Fibroblast of lung (primary cell): ENCODE measurements around the gene GINM1. TPM values are rescaled to one million over a fixed set of nuclear protein-coding genes. Genes with fewer than 3 reads are reported as not detected.

Source experiments
- DNase-seq, 2 donors: peaks; one replicate each; pipeline versions ENCODE4 v3.0.0 to v3.0.0-alpha.2; 2010; ENCODE audit warnings: low read depth in 2 of 2
- H2AFZ ChIP-seq: 2 replicates; pipeline ENCODE4 v1.5.1; 2012; ENCODE audit warnings: low read length, control low read depth, inconsistent platforms
- H3K27ac ChIP-seq: 2 replicates; pipeline ENCODE4 v1.5.1; 2011; ENCODE audit warnings: low read length, control low read depth; ENCODE audit not compliant: insufficient read depth
- H3K27me3 ChIP-seq: 2 replicates; pipeline ENCODE4 v1.5.1; 2011; ENCODE audit warnings: mild to moderate bottlenecking, low read length; ENCODE audit not compliant: control insufficient read depth, insufficient read depth
- H3K36me3 ChIP-seq: 2 replicates; pipeline ENCODE4 v1.5.1; 2011; ENCODE audit warnings: low read length; ENCODE audit not compliant: control insufficient read depth, insufficient read depth
- H3K4me1 ChIP-seq: 2 replicates; pipeline ENCODE4 v1.5.1; 2011; ENCODE audit warnings: low read length; ENCODE audit not compliant: control insufficient read depth, insufficient read depth; ENCODE audit errors: extremely low read depth
- H3K4me2 ChIP-seq: 2 replicates; pipeline ENCODE4 v1.5.1; 2011; ENCODE audit warnings: low read length, control low read depth; ENCODE audit not compliant: insufficient read depth; ENCODE audit errors: extremely low read depth
- H3K4me3 ChIP-seq, 4 experiments: fragments of 200-600 bp in 1 of 4; sonication (generic) in 1 of 4; replicated peaks in 1 of 4; 2 replicates each; pipeline ENCODE4 v1.5.1; 2011 to 2016; ENCODE audit warnings: low read length in 4 of 4, low read depth in 3 of 4, mild to moderate bottlenecking in 3 of 4, control low read depth in 2 of 4, inconsistent platforms in 1 of 4, mixed read lengths in 1 of 4; ENCODE audit not compliant: insufficient read depth in 1 of 4; ENCODE audit errors: control extremely low read depth in 1 of 4
- H3K79me2 ChIP-seq: 2 replicates; pipeline ENCODE4 v1.5.1; 2012; ENCODE audit warnings: mild to moderate bottlenecking, low read length, inconsistent platforms; ENCODE audit not compliant: control insufficient read depth, insufficient read depth
- H3K9ac ChIP-seq: 2 replicates; pipeline ENCODE4 v1.5.1; 2011; ENCODE audit warnings: mild to moderate bottlenecking, low read length, control low read depth; ENCODE audit not compliant: insufficient read depth
- H3K9me3 ChIP-seq: 2 replicates; pipeline ENCODE4 v1.5.1; 2012; ENCODE audit warnings: low read depth, low read length; ENCODE audit not compliant: control insufficient read depth, insufficient read depth
- H4K20me1 ChIP-seq: 2 replicates; pipeline ENCODE4 v1.5.1; 2011; ENCODE audit warnings: low read length; ENCODE audit not compliant: control insufficient read depth, insufficient read depth; ENCODE audit errors: extremely low read depth
- EZH2 ChIP-seq: IDR thresholded peaks from 2 replicates; pipeline ENCODE4 v1.5.1; 2012; ENCODE audit warnings: low read length, control low read depth, mild to moderate bottlenecking; ENCODE audit errors: missing control alignments
- polyA plus RNA-seq, 2 donors: library from polyadenylated mRNA; depleted of rRNA in 1 of 2; stranded (reverse) in 1 of 2; unstranded in 1 of 2; fragments of >200 nt; gene quantifications; 2 replicates each; pipeline ENCODE4 v1.2.1, GENCODE V29; 2011 to 2012; ENCODE audit warnings: missing spikeins in 1 of 2
- total RNA-seq: library from RNA; depleted of rRNA; stranded (reverse); fragments of >200 nt; gene quantifications from 2 replicates; pipeline ENCODE4 v1.2.1, GENCODE V29; 2014
- TF ChIP-seq, protein P1 (sequence below), 2 donors: IDR thresholded peaks in 1 of 2; conservative IDR thresholded peaks in 1 of 2; 1 replicate in 1 of 2; 2 replicates in 1 of 2; pipeline ENCODE4 v1.5.1; 2011 to 2012; ENCODE audit warnings: low read length in 2 of 2, control low read depth in 1 of 2, inconsistent platforms in 1 of 2, low read depth in 1 of 2, mild to moderate bottlenecking in 1 of 2

GINM1 gene
- total and polyA plus RNA-seq, 2 donors (not counting 1 experiment from before 2014, with no cell fraction given) = 53.8 to 91.1 TPM

DNA sequence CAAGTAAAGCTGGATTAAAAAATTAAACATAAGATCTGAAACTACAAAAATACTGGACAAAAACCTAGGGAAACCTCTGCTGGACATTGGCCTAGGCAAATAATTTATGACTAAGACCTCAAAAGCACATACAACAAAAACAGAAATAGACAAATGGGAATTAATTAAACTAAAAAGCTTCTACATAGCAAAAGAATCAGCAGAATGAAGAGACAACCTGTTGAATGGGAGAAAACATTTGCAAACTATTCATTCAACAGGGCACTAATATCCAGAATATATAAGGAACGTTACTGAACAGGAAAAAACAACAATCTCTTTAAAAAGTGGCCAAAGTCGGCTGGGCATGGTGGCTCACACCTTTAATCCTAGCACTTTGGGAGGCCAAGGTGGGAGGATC lies 6.8 kb upstream of the GINM1 start:
- H3K27ac ChIP-seq = no peak overlapping the region
- H2AFZ ChIP-seq = no peak overlapping the region
- TF ChIP-seq, protein P1, sequence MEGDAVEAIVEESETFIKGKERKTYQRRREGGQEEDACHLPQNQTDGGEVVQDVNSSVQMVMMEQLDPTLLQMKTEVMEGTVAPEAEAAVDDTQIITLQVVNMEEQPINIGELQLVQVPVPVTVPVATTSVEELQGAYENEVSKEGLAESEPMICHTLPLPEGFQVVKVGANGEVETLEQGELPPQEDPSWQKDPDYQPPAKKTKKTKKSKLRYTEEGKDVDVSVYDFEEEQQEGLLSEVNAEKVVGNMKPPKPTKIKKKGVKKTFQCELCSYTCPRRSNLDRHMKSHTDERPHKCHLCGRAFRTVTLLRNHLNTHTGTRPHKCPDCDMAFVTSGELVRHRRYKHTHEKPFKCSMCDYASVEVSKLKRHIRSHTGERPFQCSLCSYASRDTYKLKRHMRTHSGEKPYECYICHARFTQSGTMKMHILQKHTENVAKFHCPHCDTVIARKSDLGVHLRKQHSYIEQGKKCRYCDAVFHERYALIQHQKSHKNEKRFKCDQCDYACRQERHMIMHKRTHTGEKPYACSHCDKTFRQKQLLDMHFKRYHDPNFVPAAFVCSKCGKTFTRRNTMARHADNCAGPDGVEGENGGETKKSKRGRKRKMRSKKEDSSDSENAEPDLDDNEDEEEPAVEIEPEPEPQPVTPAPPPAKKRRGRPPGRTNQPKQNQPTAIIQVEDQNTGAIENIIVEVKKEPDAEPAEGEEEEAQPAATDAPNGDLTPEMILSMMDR (conservative IDR thresholded peaks at IDR 0.05 in 1 of 2, IDR thresholded peaks at IDR 0.05 in 1 of 2; ENCODE audit: low read depth in 1 of 2, low read length in 2 of 2) = no peak
- TF ChIP-seq EZH2 = no peak
- H3K4me3 ChIP-seq = no peak overlapping the region
- H3K79me2 ChIP-seq = no peaks in the 10 kb centered on the region
- peaks cover 5% of the 10 kb centered on the region for H3K4me1 ChIP-seq
- H3K9ac ChIP-seq = no peak overlapping the region
- no peak for DNase-seq
- H3K4me2 ChIP-seq = no peak overlapping the region
- H4K20me1 ChIP-seq = no peaks in the 10 kb centered on the region
- no peaks in the 10 kb centered on the region for H3K9me3 ChIP-seq
- H3K27me3 ChIP-seq = no peaks in the 10 kb centered on the region
- H3K36me3 ChIP-seq = no peaks in the 10 kb centered on the region

DNA sequence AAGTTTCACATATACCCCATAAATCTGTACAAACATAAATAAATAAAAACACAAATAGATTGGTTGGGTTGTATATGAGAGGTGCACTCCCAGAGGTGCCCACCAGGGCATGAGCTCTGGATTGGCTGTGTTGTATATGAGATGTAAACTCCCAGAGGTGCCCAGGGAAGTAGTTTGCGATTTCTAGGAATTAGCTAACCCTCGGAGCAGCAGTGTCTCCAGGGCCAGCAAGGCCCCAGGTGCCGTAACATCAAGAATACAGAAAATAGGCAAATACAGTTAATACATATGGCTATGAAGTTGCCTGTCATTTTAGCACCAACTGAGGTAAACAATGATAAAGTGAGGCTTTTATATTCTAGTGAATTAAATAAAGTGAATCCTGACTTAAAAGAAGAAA lies 5.4 kb upstream of the GINM1 start:
- Histone ChIP-seq H3K4me2 (no peak overlapping the region), H3K4me1 (peaks cover 10% of the 10 kb centered on the region), H3K4me3 (no peak overlapping the region), H4K20me1 (no peaks in the 10 kb centered on the region), H3K79me2 (no peaks in the 10 kb centered on the region), H3K9me3 (no peaks in the 10 kb centered on the region), H3K27me3 (no peaks in the 10 kb centered on the region), H3K27ac (no peak overlapping the region), H3K9ac (no peak overlapping the region), H2AFZ (no peak overlapping the region), H3K36me3 (no peaks in the 10 kb centered on the region)
- TF ChIP-seq, protein P1 (conservative IDR thresholded peaks at IDR 0.05 in 1 of 2, IDR thresholded peaks at IDR 0.05 in 1 of 2; ENCODE audit: low read depth in 1 of 2, low read length in 2 of 2) = peak; percentile 38 to 61
- TF ChIP-seq EZH2 = no peak
- no peak for DNase-seq

DNA sequence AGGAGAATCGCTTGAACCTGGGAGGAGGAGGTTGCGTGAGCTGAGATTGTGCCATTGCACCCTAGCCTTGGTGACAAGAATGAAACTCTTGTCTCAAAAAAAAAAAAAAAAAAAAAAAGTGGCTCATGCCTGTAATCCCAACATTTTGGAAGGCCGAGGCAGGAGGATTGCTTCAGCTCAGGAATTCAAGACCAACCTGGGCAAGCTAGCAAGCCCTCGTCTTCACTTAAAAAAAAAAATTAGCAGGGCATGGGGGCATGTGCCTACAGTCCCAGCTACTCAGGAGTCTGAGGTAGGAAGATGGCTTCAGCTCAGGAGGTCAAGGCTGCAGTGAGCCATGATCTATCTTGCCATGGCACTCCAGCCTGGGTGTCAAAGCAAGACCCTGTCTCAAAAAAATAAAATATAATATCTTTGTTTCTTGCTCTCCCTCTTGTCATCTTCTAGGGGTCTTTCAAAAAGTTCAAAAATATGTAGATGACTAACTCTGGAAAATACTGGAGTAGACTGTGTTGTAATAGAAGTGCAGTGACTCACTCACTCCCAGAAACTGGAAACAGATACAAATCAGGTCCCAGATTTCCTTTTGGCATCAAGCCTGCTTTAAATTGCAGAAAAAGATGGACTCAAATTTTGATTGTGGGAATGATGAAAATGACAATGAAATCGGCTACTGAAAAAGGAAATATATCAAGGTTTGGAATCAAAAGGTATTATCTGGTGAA lies 2.8 kb upstream of the GINM1 start:
- TF ChIP-seq, protein P1 (conservative IDR thresholded peaks at IDR 0.05 in 1 of 2, IDR thresholded peaks at IDR 0.05 in 1 of 2; ENCODE audit: low read depth in 1 of 2, low read length in 2 of 2) = no peak
- no peak for TF ChIP-seq EZH2
- Histone ChIP-seq H3K79me2 (peaks cover 15% of the 10 kb centered on the region), H3K36me3 (no peaks in the 10 kb centered on the region), H2AFZ (no peak overlapping the region), H3K27me3 (no peaks in the 10 kb centered on the region), H4K20me1 (no peaks in the 10 kb centered on the region), H3K9me3 (no peaks in the 10 kb centered on the region), H3K4me2 (peak overlapping the region; percentile 17), H3K4me3 (no peak overlapping the region), H3K27ac (peak overlapping the region; percentile 53), H3K9ac (no peak overlapping the region), H3K4me1 (peaks cover 10% of the 10 kb centered on the region)
- peak; percentile 82 to 88 for DNase-seq
